GM18909 (cell line): ENCODE measurements around the gene ENTHD1.
"Not testable (repeated sequence)": the region's sequence is repeated elsewhere in the genome, so short reads cannot be mapped to it uniquely, and the experiment has no call there.

ENCODE experiments used
- ATAC-seq: cut with Tn5 transposase; IDR thresholded peaks from one replicate; pipeline ENCODE4 v1.9.1; 2021; ENCODE audit warnings: mild to moderate bottlenecking; ENCODE audit not compliant: unreplicated experiment, poor library complexity

Gene ENTHD1

GRCh38 chr22:39925273-39925672, 31.7 kb upstream of the ENTHD1 start:
- ATAC-seq: no peak

GRCh38 chr22:39924286-39924685, 30.7 kb upstream of the ENTHD1 start:
- no peak for ATAC-seq

DNA sequence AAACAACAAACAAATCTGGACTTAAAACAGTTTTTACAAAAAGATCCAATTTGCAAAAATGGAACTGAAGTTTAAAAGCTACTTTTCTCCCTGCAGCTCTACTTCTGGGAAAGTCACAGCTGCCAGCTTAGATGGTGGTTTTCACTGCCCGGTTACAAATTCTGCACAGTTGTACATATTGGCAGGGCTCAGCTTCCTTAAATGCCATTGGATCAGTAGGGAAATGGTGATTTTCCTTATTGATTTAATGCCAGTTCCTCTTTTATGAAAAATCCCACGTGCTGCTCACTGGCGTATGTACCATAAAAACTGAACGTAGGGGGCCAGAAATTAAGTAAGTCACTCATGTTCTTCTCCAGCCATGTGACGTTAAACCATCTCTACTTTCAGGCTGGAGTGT, 30.1 kb upstream of the ENTHD1 start:
- ATAC-seq: no peak

DNA sequence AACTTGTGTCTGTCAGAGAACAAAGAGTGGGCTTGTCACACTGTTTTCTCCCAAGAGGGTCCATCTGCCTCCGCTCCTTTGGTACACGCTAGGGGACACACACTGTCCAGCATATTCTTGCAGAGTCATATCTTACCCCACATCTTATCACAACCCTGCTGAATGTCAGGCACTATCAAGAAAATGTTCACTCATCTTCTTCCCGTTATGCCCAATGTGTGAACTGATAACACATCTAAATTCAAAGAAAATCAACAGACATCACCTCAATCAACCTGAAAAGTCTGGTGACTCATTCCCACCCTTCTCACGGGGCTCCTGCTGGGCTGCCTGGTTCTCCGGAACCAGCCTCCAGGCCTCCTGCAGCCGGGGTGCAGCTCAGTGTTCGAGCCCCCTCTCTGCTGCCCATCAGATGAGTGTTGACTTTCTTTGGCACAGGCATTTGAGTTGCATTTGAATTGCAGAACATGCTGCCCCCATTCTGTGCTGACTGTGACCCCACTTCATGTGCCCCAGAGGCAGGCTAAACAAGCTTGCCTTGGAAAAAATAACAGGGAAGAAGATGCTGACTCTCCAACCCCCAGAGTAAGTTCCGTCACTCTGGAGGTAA, 26.7 kb upstream of the ENTHD1 start:
- no peak for ATAC-seq

DNA sequence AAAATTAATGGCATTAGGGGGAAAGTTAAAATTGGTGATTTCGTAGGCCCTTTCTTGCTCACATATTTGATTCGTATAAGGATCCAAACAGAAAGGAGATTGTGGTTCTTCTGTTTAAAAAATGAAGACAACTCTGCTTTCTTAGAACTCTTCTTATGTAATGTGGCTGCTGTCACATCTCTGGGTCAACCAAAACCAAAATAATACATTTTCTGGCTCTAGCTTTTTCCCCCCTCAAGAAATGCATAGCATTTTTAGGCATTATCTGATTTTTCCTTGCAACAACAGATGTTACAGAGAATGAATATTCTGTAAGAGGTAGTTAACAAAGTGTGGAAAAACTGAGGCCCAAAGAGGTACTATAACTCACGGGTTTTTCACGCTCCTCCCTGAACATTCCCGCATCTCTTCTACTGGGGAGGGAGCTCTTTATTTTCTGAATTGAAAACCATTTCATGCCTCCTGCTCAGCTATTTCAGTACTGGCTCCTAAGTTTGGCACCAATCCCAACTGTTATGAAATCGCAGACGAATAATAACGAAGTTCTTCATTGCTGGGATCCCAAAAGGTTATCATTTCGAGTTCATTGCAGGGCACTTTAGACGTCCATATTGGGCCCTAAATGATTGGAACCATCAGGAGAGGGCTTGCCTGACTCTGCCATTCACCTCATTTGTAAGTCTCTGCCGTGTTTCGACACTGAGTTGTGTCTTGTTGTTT, 24.4 kb upstream of the ENTHD1 start:
- ATAC-seq: no peak

DNA sequence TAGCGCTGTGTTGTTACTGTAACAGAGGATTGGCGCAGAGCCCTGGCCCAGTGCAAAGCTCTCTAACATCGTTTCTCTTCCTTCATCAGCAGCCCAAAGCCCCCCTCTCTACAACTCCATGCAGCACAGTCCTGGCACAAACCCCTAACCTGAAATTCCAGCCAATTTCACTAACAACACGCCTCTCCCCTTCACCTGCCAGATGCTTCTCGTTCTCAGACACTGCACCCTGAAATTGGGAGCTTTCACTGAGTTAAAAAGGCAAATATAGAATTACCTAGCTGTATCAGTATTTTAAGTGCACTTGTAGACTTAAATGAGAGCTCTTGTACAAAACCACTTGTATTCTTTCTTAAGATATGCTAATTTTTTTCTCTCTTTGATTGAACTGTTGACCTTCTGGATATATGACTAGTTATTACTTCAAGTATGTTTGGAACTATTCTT, 23.7 kb upstream of the ENTHD1 start:
- ATAC-seq: no peak

DNA sequence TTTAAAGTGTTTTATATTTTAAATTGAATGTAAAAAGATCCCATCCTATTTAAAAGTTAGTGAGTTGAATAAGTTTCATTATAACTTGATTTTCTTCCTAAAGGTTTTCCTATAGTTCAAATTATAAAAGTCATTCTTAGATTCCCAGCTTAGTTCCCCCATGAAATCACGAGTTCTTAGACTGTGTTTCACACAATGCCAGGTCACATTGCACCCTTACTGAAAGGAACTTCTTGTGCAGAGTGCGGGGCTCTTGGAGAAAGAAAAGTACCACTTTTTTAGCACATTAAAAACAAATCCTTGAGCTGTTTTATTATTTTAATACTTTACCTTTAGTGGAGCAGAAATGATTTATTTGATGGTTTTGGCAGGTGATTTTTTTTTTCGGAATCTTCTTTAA, 22.9 kb upstream of the ENTHD1 start:
- no peak for ATAC-seq

GRCh38 chr22:39915295-39915726, 21.8 kb upstream of the ENTHD1 start:
- ATAC-seq: no peak

DNA sequence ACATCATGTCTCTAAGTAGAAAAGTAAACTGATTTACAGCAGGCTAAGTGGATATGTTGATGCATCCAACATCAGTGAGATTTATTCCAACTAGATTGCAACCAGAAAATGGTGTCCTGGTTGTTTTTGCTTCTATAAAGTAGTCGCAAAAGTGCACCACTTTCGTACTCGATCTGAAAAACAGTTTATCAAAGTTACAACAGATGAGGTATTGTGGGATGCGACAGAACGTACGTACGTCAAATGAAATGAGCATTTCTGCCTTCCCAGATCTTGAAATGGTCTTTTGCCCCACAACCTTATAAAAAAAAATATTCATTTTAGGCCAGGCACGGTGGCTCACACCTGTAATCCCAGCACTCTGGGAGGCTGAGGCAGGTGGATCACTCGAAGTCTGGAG, 21.0 kb upstream of the ENTHD1 start:
- ATAC-seq: no peak

GRCh38 chr22:39913886-39914285, 20.3 kb upstream of the ENTHD1 start:
- ATAC-seq: no peak

DNA sequence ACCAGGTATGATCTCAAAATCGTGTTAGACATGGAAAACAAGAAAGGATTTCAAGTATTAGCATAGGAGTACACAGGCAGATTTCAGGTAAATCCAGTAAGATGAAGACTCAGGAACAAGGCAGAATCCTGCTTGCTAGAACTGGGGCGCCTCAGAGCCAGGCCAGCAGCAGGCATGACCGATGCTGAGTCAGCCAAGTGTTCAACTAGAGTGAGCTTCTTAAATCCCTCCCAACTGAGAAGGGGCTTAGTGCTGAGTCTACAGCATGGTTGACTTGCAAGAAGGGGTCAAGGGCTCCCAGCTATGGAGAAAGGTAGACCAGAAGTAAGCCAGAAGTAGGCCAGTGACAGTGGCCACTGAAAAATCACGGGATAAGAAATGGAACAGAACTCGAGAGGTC, 19.8 kb upstream of the ENTHD1 start:
- no peak for ATAC-seq

- no peak for ATAC-seq
These were observed 17.5 kb upstream of the ENTHD1 start for GRCh38 chr22:39910876-39911613.

DNA sequence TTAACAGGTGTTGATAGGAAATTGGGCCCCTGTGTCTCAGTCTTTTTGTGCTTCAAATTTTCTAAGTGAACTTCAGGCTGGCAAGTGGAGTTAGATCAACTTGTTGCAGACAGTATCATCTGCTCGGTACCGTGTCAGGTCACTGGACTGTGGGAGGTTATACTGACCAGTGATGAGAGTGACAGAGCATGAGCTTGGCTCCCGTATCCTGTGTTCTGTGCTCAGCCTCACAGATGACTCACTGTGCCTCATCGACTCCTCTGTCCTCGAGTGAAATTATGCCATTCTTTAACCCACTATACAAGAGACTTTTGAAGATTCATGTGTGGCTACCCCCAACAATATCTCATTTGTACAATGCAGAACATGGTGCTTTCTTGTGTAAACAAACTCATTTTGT, 15.2 kb upstream of the ENTHD1 start:
- ATAC-seq: no peak

DNA sequence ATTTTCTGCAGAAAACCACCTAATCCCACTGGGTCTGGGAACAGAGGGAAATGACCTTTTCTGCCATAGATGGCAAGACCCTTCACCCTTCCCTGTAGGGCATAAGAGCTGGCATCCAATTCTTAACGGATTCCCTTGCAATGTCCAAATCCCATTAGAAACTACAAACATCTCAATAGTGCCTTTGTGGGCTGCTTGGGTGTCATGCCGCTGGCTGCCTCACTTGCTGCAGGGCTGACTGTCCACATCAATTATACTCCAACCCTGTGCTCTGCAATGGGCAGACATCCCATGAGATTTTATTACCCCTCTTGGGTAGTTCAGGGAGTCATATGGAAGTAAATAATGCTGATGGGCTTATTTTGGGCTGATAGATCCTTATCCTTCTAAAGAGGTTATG, 14.6 kb upstream of the ENTHD1 start:
- no peak for ATAC-seq

GRCh38 chr22:39907605-39908097, 14.1 kb upstream of the ENTHD1 start:
- no peak for ATAC-seq

- no peak for ATAC-seq
These were observed 13.5 kb upstream of the ENTHD1 start for GRCh38 chr22:39907047-39907446.

DNA sequence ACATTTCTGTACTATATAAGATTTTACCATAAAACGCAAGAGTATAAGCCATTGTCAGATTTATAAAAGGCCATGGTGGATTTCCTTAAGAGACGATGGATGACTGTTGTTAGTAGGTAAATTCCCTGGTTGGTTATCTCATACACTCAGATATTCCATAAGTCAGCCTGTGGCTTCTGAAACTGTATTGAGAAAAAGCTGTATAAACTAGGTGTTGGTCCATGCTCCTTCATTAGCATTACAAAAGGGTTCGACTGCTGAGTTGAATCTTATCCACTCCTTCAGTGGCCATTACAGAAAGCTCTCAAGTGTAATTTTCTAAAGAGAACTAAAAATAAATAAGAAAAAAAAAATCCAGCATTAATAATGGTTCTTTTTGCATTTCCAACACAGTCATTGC, 12.6 kb upstream of the ENTHD1 start:
- no peak for ATAC-seq

DNA sequence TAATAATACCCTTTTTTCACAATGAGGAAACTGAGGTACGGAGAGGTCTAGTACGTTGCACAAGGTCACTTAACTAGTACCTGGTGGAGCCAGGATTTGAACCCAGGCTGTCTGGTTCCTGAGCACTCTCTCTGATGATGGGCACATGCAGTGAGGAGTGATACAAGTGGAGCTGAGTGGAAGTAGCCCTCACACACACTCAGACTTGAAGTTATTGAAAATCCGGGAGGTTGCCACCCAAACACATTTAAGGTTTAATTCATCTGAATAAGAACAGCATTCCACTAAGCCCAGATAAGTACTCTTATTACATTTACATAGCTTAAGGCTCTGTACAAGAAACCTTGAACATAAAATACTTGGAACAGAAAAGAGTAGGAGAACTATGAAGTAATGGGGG, 12.1 kb upstream of the ENTHD1 start:
- no peak for ATAC-seq

DNA sequence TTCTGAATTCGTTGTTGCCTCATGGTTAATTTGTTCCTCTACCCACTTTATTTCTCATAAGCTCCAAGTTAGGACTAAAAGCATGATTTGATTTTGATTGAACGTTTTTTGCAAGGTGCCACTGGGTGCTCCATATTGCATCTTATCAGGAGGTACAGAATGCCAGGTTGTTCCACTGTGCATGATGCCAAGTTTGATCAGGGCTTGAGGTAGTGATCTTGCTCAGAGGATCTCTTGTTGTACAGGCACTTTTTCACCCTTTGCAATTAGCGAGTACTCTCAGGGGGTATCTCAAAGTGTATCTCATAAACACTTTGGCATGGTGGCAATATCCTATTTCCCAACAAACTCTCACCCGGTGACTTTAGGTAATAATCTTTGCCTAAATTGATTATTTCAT, 11.3 kb upstream of the ENTHD1 start:
- no peak for ATAC-seq

DNA sequence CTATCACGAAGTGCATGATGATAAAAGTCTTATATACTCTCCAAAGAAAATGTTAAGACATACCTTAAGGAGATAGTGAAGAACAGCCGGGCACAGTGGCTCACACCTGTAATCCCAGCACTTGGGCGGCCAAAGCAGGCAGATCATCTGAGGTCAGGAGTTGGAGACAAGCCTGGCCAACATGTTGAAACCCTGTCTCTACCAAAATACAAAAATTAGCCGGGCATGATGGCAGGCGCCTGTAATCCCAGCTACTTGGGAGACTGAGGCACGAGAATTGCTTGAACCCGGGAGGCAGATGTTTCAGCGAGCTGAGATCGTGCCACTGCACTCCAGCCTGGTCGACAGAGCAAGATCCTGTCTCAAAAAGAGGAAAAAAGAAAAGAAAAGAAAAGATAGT, 10.5 kb upstream of the ENTHD1 start:
- ATAC-seq: not testable (repeated sequence)

GRCh38 chr22:39901565-39902146, 8.1 kb upstream of the ENTHD1 start:
- ATAC-seq: no peak
